ACHN (cell line): Measurements from ENCODE around the gene TBL3.

Experiments
- DNase-seq: peaks from one replicate; pipeline ENCODE4 v3.0.0-alpha.2; 2015
- in situ Hi-C: cut with HindIII; loops from 2 replicates; pipeline ENCODE4 v1.10.0; 2017; ENCODE audit warnings: low sequenced_read_pairs, low pct_ligation_motif_present, low pct_unique_long_range_greater_than_20kb

The TBL3 gene

GRCh38 chr16:1991948-1992703 lies 20.3 kb downstream of the TBL3 start:
- peak; percentile 50 for DNase-seq
- in situ Hi-C loops, result no loop called here

GRCh38 chr16:1992704-1993317 lies 21.0 kb downstream of the TBL3 start:
- in situ Hi-C loops, result no loop called here
- no peak for DNase-seq

GRCh38 chr16:1993731-1994131 lies 21.9 kb downstream of the TBL3 start:
- DNase-seq, result peak; percentile 77
- in situ Hi-C loops, result no loop called here

- in situ Hi-C loops, result no loop called here
- DNase-seq, result no peak
Observed at GRCh38 chr16:1997494-1998359, 25.9 kb downstream of the TBL3 start.

GRCh38 chr16:1998360-1998835 lies 26.5 kb downstream of the TBL3 start:
- DNase-seq, result no peak
- in situ Hi-C loops, result no loop called here

GRCh38 chr16:1998852-1999801 lies 27.3 kb downstream of the TBL3 start:
- in situ Hi-C loops, result no loop called here
- no peak for DNase-seq

GRCh38 chr16:1999866-2000514 lies 28.1 kb downstream of the TBL3 start:
- in situ Hi-C loops, result no loop called here
- DNase-seq, result no peak

- DNase-seq, result no peak
- in situ Hi-C loops, result no loop called here
Observed at GRCh38 chr16:2001035-2001434, 29.2 kb downstream of the TBL3 start.

GRCh38 chr16:2001456-2002355 lies 29.9 kb downstream of the TBL3 start:
- no peak for DNase-seq
- in situ Hi-C loops, result no loop called here

- in situ Hi-C loops, result no loop called here
- no peak for DNase-seq
Observed at GRCh38 chr16:2002406-2003230, 30.8 kb downstream of the TBL3 start.

GRCh38 chr16:2003231-2003826 lies 31.5 kb downstream of the TBL3 start:
- no peak for DNase-seq
- in situ Hi-C loops, result no loop called here

GRCh38 chr16:2003827-2004641 lies 32.2 kb downstream of the TBL3 start:
- DNase-seq, result peak; percentile 95
- in situ Hi-C loops, result no loop called here

GRCh38 chr16:2004795-2005517 lies 33.1 kb downstream of the TBL3 start:
- in situ Hi-C loops, result no loop called here

GRCh38 chr16:2005646-2006045 lies 33.8 kb downstream of the TBL3 start:
- no peak for DNase-seq
- in situ Hi-C loops, result no loop called here

More at GRCh38 chr16:2004795-2005517, 33.1 kb downstream of the TBL3 start:
- DNase-seq, result no peak
